Measurements from ENCODE around the gene TTLL10.

Gene TTLL10

GRCh38 chr1:1239227-1239613, 65.5 kb downstream of the TTLL10 start:
- DNase-seq (ENCODE audit: low read depth) = no peak
- no peak overlapping the region for H3K4me3 ChIP-seq (ENCODE audit: low read length)
- H3K27me3 ChIP-seq (replicated peaks; ENCODE audit: control insufficient read depth, insufficient read depth, low read length) = peaks cover 14% of the 10 kb centered on the region
- no peaks in the 10 kb centered on the region for H3K9me3 ChIP-seq (ENCODE audit: control insufficient read depth, low read length)
- no peak overlapping the region for H3K9ac ChIP-seq (ENCODE audit: low read length)
- H3K36me3 ChIP-seq (ENCODE audit: control insufficient read depth, insufficient read depth, low read length, severe bottlenecking) = no peaks in the 10 kb centered on the region
- no peaks in the 10 kb centered on the region for H3K4me1 ChIP-seq (ENCODE audit: control insufficient read depth, insufficient read depth, low read length)

GRCh38 chr1:1239614-1240347, 66.1 kb downstream of the TTLL10 start:
- Histone ChIP-seq H3K36me3 (ENCODE audit: control insufficient read depth, insufficient read depth, low read length, severe bottlenecking) (no peaks in the 10 kb centered on the region), H3K9me3 (ENCODE audit: control insufficient read depth, low read length) (no peaks in the 10 kb centered on the region), H3K4me3 (ENCODE audit: low read length) (no peak overlapping the region), H3K4me1 (ENCODE audit: control insufficient read depth, insufficient read depth, low read length) (no peaks in the 10 kb centered on the region), H3K9ac (ENCODE audit: low read length) (no peak overlapping the region), H3K27me3 (replicated peaks; ENCODE audit: control insufficient read depth, insufficient read depth, low read length) (peaks cover 14% of the 10 kb centered on the region)
- DNase-seq (ENCODE audit: low read depth) = no peak

- Histone ChIP-seq H3K27me3 (replicated peaks; ENCODE audit: control insufficient read depth, insufficient read depth, low read length) (peaks cover 14% of the 10 kb centered on the region), H3K9ac (ENCODE audit: low read length) (no peak overlapping the region), H3K4me3 (ENCODE audit: low read length) (no peak overlapping the region), H3K9me3 (ENCODE audit: control insufficient read depth, low read length) (no peaks in the 10 kb centered on the region), H3K4me1 (ENCODE audit: control insufficient read depth, insufficient read depth, low read length) (no peaks in the 10 kb centered on the region), H3K36me3 (ENCODE audit: control insufficient read depth, insufficient read depth, low read length, severe bottlenecking) (no peaks in the 10 kb centered on the region)
- no peak for DNase-seq (ENCODE audit: low read depth)
Observed at GRCh38 chr1:1240348-1240732, 66.7 kb downstream of the TTLL10 start.

- Histone ChIP-seq H3K4me3 (ENCODE audit: low read length) (no peak overlapping the region), H3K27me3 (replicated peaks; ENCODE audit: control insufficient read depth, insufficient read depth, low read length) (peaks cover 14% of the 10 kb centered on the region), H3K9ac (ENCODE audit: low read length) (no peak overlapping the region), H3K4me1 (ENCODE audit: control insufficient read depth, insufficient read depth, low read length) (no peaks in the 10 kb centered on the region), H3K36me3 (ENCODE audit: control insufficient read depth, insufficient read depth, low read length, severe bottlenecking) (no peaks in the 10 kb centered on the region), H3K9me3 (ENCODE audit: control insufficient read depth, low read length) (no peaks in the 10 kb centered on the region)
- DNase-seq (ENCODE audit: low read depth) = no peak
Observed at GRCh38 chr1:1240822-1241587, 67.3 kb downstream of the TTLL10 start.

- Histone ChIP-seq H3K4me1 (ENCODE audit: control insufficient read depth, insufficient read depth, low read length) (no peaks in the 10 kb centered on the region), H3K27me3 (replicated peaks; ENCODE audit: control insufficient read depth, insufficient read depth, low read length) (peaks cover 14% of the 10 kb centered on the region), H3K9me3 (ENCODE audit: control insufficient read depth, low read length) (no peaks in the 10 kb centered on the region), H3K36me3 (ENCODE audit: control insufficient read depth, insufficient read depth, low read length, severe bottlenecking) (no peaks in the 10 kb centered on the region), H3K4me3 (ENCODE audit: low read length) (no peak overlapping the region), H3K9ac (ENCODE audit: low read length) (no peak overlapping the region)
- no peak for DNase-seq (ENCODE audit: low read depth)
Observed at GRCh38 chr1:1241588-1242219, 68.0 kb downstream of the TTLL10 start.

GRCh38 chr1:1242461-1243265, 69.0 kb downstream of the TTLL10 start:
- Histone ChIP-seq H3K9ac (ENCODE audit: low read length) (no peak overlapping the region), H3K4me3 (ENCODE audit: low read length) (no peak overlapping the region), H3K27me3 (replicated peaks; ENCODE audit: control insufficient read depth, insufficient read depth, low read length) (peaks cover 14% of the 10 kb centered on the region), H3K4me1 (ENCODE audit: control insufficient read depth, insufficient read depth, low read length) (no peaks in the 10 kb centered on the region), H3K36me3 (ENCODE audit: control insufficient read depth, insufficient read depth, low read length, severe bottlenecking) (no peaks in the 10 kb centered on the region), H3K9me3 (ENCODE audit: control insufficient read depth, low read length) (no peaks in the 10 kb centered on the region)
- DNase-seq (ENCODE audit: low read depth) = no peak

GRCh38 chr1:1243266-1243660, 69.6 kb downstream of the TTLL10 start:
- DNase-seq (ENCODE audit: low read depth) = no peak
- H3K9ac ChIP-seq (ENCODE audit: low read length) = no peak overlapping the region
- no peaks in the 10 kb centered on the region for H3K9me3 ChIP-seq (ENCODE audit: control insufficient read depth, low read length)

GRCh38 chr1:1243807-1244191, 70.1 kb downstream of the TTLL10 start:
- H3K36me3 ChIP-seq (ENCODE audit: control insufficient read depth, insufficient read depth, low read length, severe bottlenecking) = no peaks in the 10 kb centered on the region
- H3K27me3 ChIP-seq (replicated peaks; ENCODE audit: control insufficient read depth, insufficient read depth, low read length) = peaks cover 6% of the 10 kb centered on the region
- H3K4me3 ChIP-seq (ENCODE audit: low read length) = no peak overlapping the region
- H3K9me3 ChIP-seq (ENCODE audit: control insufficient read depth, low read length) = no peaks in the 10 kb centered on the region
- no peak for DNase-seq (ENCODE audit: low read depth)
- no peaks in the 10 kb centered on the region for H3K4me1 ChIP-seq (ENCODE audit: control insufficient read depth, insufficient read depth, low read length)
- H3K9ac ChIP-seq (ENCODE audit: low read length) = no peak overlapping the region

More at GRCh38 chr1:1243266-1243660, 69.6 kb downstream of the TTLL10 start:
- Histone ChIP-seq H3K27me3 (replicated peaks; ENCODE audit: control insufficient read depth, insufficient read depth, low read length) (peaks cover 12% of the 10 kb centered on the region), H3K4me1 (ENCODE audit: control insufficient read depth, insufficient read depth, low read length) (no peaks in the 10 kb centered on the region), H3K4me3 (ENCODE audit: low read length) (no peak overlapping the region), H3K36me3 (ENCODE audit: control insufficient read depth, insufficient read depth, low read length, severe bottlenecking) (no peaks in the 10 kb centered on the region)

- no peaks in the 10 kb centered on the region for H3K4me1 ChIP-seq (ENCODE audit: control insufficient read depth, insufficient read depth, low read length)
- no peaks in the 10 kb centered on the region for H3K36me3 ChIP-seq (ENCODE audit: control insufficient read depth, insufficient read depth, low read length, severe bottlenecking)
- no peaks in the 10 kb centered on the region for H3K9me3 ChIP-seq (ENCODE audit: control insufficient read depth, low read length)
- H3K9ac ChIP-seq (ENCODE audit: low read length) = no peak overlapping the region
- peaks cover 1% of the 10 kb centered on the region for H3K27me3 ChIP-seq (replicated peaks; ENCODE audit: control insufficient read depth, insufficient read depth, low read length)
- no peak for DNase-seq (ENCODE audit: low read depth)
- H3K4me3 ChIP-seq (ENCODE audit: low read length) = no peak overlapping the region
Observed at GRCh38 chr1:1244192-1244811, 70.6 kb downstream of the TTLL10 start.

- no peaks in the 10 kb centered on the region for H3K27me3 ChIP-seq (replicated peaks; ENCODE audit: control insufficient read depth, insufficient read depth, low read length)
- no peaks in the 10 kb centered on the region for H3K9me3 ChIP-seq (ENCODE audit: control insufficient read depth, low read length)
- DNase-seq (ENCODE audit: low read depth) = no peak
- no peaks in the 10 kb centered on the region for H3K36me3 ChIP-seq (ENCODE audit: control insufficient read depth, insufficient read depth, low read length, severe bottlenecking)
- H3K9ac ChIP-seq (ENCODE audit: low read length) = no peak overlapping the region
- H3K4me3 ChIP-seq (ENCODE audit: low read length) = no peak overlapping the region
- no peaks in the 10 kb centered on the region for H3K4me1 ChIP-seq (ENCODE audit: control insufficient read depth, insufficient read depth, low read length)
Observed at GRCh38 chr1:1245178-1245816, 71.6 kb downstream of the TTLL10 start.
